Gastroesophageal sphincter (tissue), 3 donors: ENCODE data around the gene AFMID.

ENCODE experiments used
- EP300 ChIP-seq: sonication (generic); formaldehyde crosslinking; IDR thresholded peaks from one replicate; pipeline ENCODE4 v1.6.1; 2017; ENCODE audit warnings: antibody characterized with exemption, mild to moderate bottlenecking
- POLR2A ChIP-seq, 2 donors: fragments of 450-650 bp; IDR thresholded peaks; one replicate each; pipeline ENCODE4 v1.6.1; 2017; ENCODE audit warnings: antibody characterized with exemption in 2 of 2, mild to moderate bottlenecking in 2 of 2, moderate library complexity in 1 of 2
- POLR2AphosphoS5 ChIP-seq: sonication (generic); formaldehyde crosslinking; IDR thresholded peaks from one replicate; pipeline ENCODE4 v1.6.1; 2017; ENCODE audit warnings: antibody characterized with exemption
- TF ChIP-seq, protein P1 (sequence below), 4 experiments: fragments of 200-600 bp in 2 of 4; fragments of 450-650 bp in 2 of 4; sonication (generic) in 1 of 4; IDR thresholded peaks; one replicate each; pipeline ENCODE4 v1.5.1; 2017 to 2019; ENCODE audit warnings: antibody characterized with exemption in 4 of 4, mild to moderate bottlenecking in 2 of 4, moderate library complexity in 2 of 4

DNA sequence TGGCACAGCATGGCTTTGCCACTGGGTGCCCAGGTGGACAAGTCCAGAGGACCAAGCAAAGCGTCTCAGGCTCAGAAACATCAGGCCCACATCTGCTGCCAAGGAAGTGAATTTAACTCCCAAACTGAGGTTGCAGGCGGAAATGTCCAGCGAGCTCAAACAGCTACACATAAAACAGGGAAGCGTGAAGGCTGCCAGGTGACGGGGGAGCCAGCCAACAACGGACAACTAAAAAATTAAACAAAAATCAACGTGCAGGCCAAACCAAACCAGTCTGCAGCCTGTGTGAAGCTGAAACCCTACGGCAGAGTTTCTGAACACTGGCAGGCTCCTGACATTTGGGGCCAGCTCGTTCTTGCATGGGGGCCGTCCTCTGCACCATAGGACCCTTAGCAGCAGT, 2.8 kb upstream of the AFMID start:
- TF ChIP-seq, protein P1, sequence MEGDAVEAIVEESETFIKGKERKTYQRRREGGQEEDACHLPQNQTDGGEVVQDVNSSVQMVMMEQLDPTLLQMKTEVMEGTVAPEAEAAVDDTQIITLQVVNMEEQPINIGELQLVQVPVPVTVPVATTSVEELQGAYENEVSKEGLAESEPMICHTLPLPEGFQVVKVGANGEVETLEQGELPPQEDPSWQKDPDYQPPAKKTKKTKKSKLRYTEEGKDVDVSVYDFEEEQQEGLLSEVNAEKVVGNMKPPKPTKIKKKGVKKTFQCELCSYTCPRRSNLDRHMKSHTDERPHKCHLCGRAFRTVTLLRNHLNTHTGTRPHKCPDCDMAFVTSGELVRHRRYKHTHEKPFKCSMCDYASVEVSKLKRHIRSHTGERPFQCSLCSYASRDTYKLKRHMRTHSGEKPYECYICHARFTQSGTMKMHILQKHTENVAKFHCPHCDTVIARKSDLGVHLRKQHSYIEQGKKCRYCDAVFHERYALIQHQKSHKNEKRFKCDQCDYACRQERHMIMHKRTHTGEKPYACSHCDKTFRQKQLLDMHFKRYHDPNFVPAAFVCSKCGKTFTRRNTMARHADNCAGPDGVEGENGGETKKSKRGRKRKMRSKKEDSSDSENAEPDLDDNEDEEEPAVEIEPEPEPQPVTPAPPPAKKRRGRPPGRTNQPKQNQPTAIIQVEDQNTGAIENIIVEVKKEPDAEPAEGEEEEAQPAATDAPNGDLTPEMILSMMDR (IDR thresholded peaks at IDR 0.05) = no peak
- TF ChIP-seq POLR2A (IDR thresholded peaks at IDR 0.05) (no peak), POLR2AphosphoS5 (no peak), EP300 (no peak)
